HEK293T (cell line): ENCODE results near the gene HYAL3.

Experiments
- CTCF ChIA-PET: fragments of 350-600 bp; formaldehyde crosslinking; extraction: SDS; loops from one replicate; lab custom pipeline; 2021; ENCODE audit warnings: antibody characterized with exemption, inconsistent platforms; lab: Yijun Ruan, JAX
- POLR2A ChIA-PET: fragments of 350-600 bp; formaldehyde crosslinking; extraction: SDS; loops from one replicate; lab custom pipeline; 2020; ENCODE audit warnings: antibody characterized with exemption, inconsistent platforms; lab: Yijun Ruan, JAX
- DNase-seq: peaks from one replicate; pipeline ENCODE4 v3.0.0; 2012; ENCODE audit warnings: mixed read lengths; ENCODE audit errors: extremely low spot score
- ARNT ChIP-seq: fragments of 450-650 bp; IDR thresholded peaks from 2 replicates; pipeline ENCODE4 v1.6.1; 2017; ENCODE audit warnings: mild to moderate bottlenecking
- BHLHE40 ChIP-seq: fragments of 450-650 bp; IDR thresholded peaks from 2 replicates; pipeline ENCODE4 v1.6.1; 2016; ENCODE audit warnings: mild to moderate bottlenecking, moderate library complexity, borderline replicate concordance
- CTBP1 ChIP-seq: fragments of 450-650 bp; IDR thresholded peaks from 2 replicates; pipeline ENCODE4 v1.6.1; 2016; ENCODE audit warnings: borderline replicate concordance
- ELF4 ChIP-seq: fragments of 450-650 bp; IDR thresholded peaks from 2 replicates; pipeline ENCODE4 v1.6.1; 2017; ENCODE audit warnings: antibody characterized with exemption
- FOXA1 ChIP-seq: fragments of 450-650 bp; IDR thresholded peaks from 2 replicates; pipeline ENCODE4 v1.6.1; 2016; ENCODE audit warnings: mild to moderate bottlenecking
- FOXK2 ChIP-seq: fragments of 450-650 bp; IDR thresholded peaks from 2 replicates; pipeline ENCODE4 v1.6.1; 2016; ENCODE audit warnings: mild to moderate bottlenecking
- FOXM1 ChIP-seq: fragments of 450-650 bp; IDR thresholded peaks from 2 replicates; pipeline ENCODE4 v1.6.1; 2017; ENCODE audit warnings: mild to moderate bottlenecking, borderline replicate concordance
- HDGF ChIP-seq: fragments of 450-650 bp; IDR thresholded peaks from 2 replicates; pipeline ENCODE4 v1.6.1; 2017; ENCODE audit warnings: antibody characterized with exemption, borderline replicate concordance
- L3MBTL2 ChIP-seq: fragments of 450-650 bp; conservative IDR thresholded peaks from 2 replicates; pipeline ENCODE4 v1.6.1; 2016; ENCODE audit warnings: mild to moderate bottlenecking
- LEF1 ChIP-seq: fragments of 450-650 bp; IDR thresholded peaks from 2 replicates; pipeline ENCODE4 v1.6.1; 2017; ENCODE audit warnings: mild to moderate bottlenecking, borderline replicate concordance
- NFRKB ChIP-seq: fragments of 450-650 bp; IDR thresholded peaks from 2 replicates; pipeline ENCODE4 v1.6.1; 2016; ENCODE audit warnings: mild to moderate bottlenecking, moderate library complexity
- SP1 ChIP-seq: fragments of 450-650 bp; IDR thresholded peaks from 2 replicates; pipeline ENCODE4 v1.6.1; 2017
- SUZ12 ChIP-seq: fragments of 450-650 bp; IDR thresholded peaks from 2 replicates; pipeline ENCODE4 v1.6.1; 2016; ENCODE audit warnings: mild to moderate bottlenecking
- TARDBP ChIP-seq: fragments of 450-650 bp; IDR thresholded peaks from 2 replicates; pipeline ENCODE4 v1.6.1; 2016
- ZNF384 ChIP-seq: fragments of 450-650 bp; IDR thresholded peaks from 2 replicates; pipeline ENCODE4 v1.6.1; 2016
- TF ChIP-seq, protein P1 (sequence below): fragments of 450-650 bp; IDR thresholded peaks from 2 replicates; pipeline ENCODE4 v1.6.1; 2016

The HYAL3 gene

GRCh38 chr3:50260027-50260941 lies 38.9 kb downstream of the HYAL3 start:
- ChIA-PET POLR2A (interaction anchor here (0.5 to 2.4 kb wide), 6 partner anchors 9 to 32 kb away, joined by 3 to 13 read pairs (median 6); partner anchors contain the start of genes GNAI2, IFRD2, LSMEM2 and SEMA3B), CTCF (interaction anchor here (0.5 to 4.0 kb wide), 9 partner anchors 9 to 77 kb away, joined by 3 to 31 read pairs (median 4); no protein-coding TSS in a partner anchor)
- DNase-seq: peak; percentile 96
- TF ChIP-seq HDGF (peak; percentile 83; the same call in 1 of the 2 replicates), SUZ12 (no peak), ARNT (0 out of 2 replicates have a peak, but pooled peaks have one; percentile 30), FOXK2 (no peak)

- DNase-seq: no peak
- ChIA-PET POLR2A (interaction anchor here (0.5 to 2.4 kb wide), 10 partner anchors 9 to 69 kb away, joined by 3 to 13 read pairs (median 6); partner anchors contain the start of genes GNAI2, IFRD2, LSMEM2 and SEMA3B), CTCF (interaction anchor here (0.7 to 4.0 kb wide), 9 partner anchors 8 to 78 kb away, joined by 3 to 31 read pairs (median 4); no protein-coding TSS in a partner anchor)
- TF ChIP-seq FOXM1: no peak
- no peak for TF ChIP-seq L3MBTL2
- TF ChIP-seq TARDBP: no peak
- no peak for TF ChIP-seq FOXA1
- TF ChIP-seq CTBP1: no peak
- TF ChIP-seq LEF1: no peak
- TF ChIP-seq SP1: no peak
- no peak for TF ChIP-seq ZNF384
Measured at GRCh38 chr3:50259432-50260026, 39.7 kb downstream of the HYAL3 start.

- no peak for TF ChIP-seq SP1
- TF ChIP-seq ZNF384: no peak
- TF ChIP-seq HDGF: no peak
- no peak for TF ChIP-seq FOXK2
- TF ChIP-seq CTBP1: no peak
- no peak for TF ChIP-seq BHLHE40
- no peak for TF ChIP-seq L3MBTL2
- TF ChIP-seq, protein P1, sequence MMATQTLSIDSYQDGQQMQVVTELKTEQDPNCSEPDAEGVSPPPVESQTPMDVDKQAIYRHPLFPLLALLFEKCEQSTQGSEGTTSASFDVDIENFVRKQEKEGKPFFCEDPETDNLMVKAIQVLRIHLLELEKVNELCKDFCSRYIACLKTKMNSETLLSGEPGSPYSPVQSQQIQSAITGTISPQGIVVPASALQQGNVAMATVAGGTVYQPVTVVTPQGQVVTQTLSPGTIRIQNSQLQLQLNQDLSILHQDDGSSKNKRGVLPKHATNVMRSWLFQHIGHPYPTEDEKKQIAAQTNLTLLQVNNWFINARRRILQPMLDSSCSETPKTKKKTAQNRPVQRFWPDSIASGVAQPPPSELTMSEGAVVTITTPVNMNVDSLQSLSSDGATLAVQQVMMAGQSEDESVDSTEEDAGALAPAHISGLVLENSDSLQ: no peak
- ChIA-PET CTCF (interaction anchor here (0.7 to 4.0 kb wide), 6 partner anchors 9 to 64 kb away, joined by 3 to 31 read pairs (median 3); no protein-coding TSS in a partner anchor), POLR2A (interaction anchor here (0.9 to 2.4 kb wide), 7 partner anchors 10 to 69 kb away, joined by 3 to 13 read pairs (median 6); partner anchors contain the start of genes GNAI2, IFRD2, SEMA3B and TUSC2)
- no peak for DNase-seq
Measured at GRCh38 chr3:50258979-50259378, 40.2 kb downstream of the HYAL3 start.

GRCh38 chr3:50258029-50258680 lies 41.0 kb downstream of the HYAL3 start:
- ChIA-PET CTCF (interaction anchor here (1.3 to 4.0 kb wide), 2 partner anchors 11 to 16 kb away, joined by 3 to 31 read pairs; no protein-coding TSS in a partner anchor), POLR2A (interaction anchor here (1.6 kb wide), 2 partner anchors 12 to 30 kb away, joined by 6 to 7 read pairs; no protein-coding TSS in a partner anchor)
- TF ChIP-seq TARDBP (no peak), CTBP1 (no peak), ZNF384 (no peak), BHLHE40 (no peak), NFRKB (no peak), ARNT (no peak), FOXA1 (no peak), FOXK2 (no peak), ELF4 (no peak), FOXM1 (no peak), HDGF (no peak), SP1 (no peak), L3MBTL2 (no peak), SUZ12 (no peak), LEF1 (no peak)
- TF ChIP-seq, protein P1: no peak
- no peak for DNase-seq

DNA sequence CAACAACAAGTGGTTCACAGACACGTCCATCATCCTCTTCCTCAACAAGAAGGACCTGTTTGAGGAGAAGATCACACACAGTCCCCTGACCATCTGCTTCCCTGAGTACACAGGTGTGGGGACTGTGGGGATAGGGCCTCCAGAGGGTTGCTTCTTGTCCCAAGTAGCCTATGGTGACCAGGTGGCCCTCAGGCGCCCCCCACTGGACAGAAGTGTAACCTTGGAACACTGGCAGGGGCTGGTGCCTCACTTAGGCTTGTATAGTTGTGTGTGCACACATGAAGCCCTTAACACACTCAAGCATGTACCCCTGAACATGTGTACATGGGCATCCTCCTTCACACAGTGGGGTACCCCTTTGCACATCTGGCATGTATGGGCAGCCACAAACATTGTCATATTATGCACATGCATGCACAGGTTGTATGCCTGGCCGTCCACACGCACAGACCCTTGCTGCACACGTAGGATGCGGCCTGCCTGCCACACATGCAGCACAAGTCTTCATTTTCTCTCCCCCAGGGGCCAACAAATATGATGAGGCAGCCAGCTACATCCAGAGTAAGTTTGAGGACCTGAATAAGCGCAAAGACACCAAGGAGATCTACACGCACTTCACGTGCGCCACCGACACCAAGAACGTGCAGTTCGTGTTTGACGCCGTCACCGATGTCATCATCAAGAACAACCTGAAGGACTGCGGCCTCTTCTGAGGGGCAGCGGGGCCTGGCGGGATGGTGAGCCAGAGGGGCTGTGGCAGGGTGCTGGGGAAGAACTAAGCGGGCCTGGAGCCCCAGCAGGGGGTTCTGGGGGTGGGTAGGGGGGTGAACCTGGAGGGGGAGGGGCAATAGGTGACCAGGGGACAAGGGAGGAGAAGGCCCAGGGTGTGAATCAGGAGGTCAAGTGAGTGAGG lies 42.0 kb downstream of the HYAL3 start:
- TF ChIP-seq LEF1: no peak
- TF ChIP-seq L3MBTL2: no peak
- no peak for TF ChIP-seq ELF4
- TF ChIP-seq, protein P1: no peak
- POLR2A ChIA-PET: interaction anchor here (1.4 to 1.9 kb wide), 2 partner anchors 11 to 22 kb away, joined by 5 to 6 read pairs; partner anchors contain the start of gene GNAI2
- peak; percentile 51 for DNase-seq
- CTCF ChIA-PET: interaction anchor here (0.6 to 4.0 kb wide), 9 partner anchors 10 to 99 kb away, joined by 3 to 31 read pairs (median 3); partner anchors contain the start of gene GNAI2
